T-helper 17 cell (primary cell): Measurements from ENCODE around the gene ZSCAN5A. TPM values are rescaled to one million over a fixed set of nuclear protein-coding genes. Genes with fewer than 3 reads are reported as not detected.
"Not testable (repeated sequence)": the region's sequence is repeated elsewhere in the genome, so short reads cannot be mapped to it uniquely, and the experiment has no call there.

Experiments
- ATAC-seq: fragments of 150-1000 bp; cut with Tn5 transposase; 2 replicates; pipeline ENCODE4 v1.10.0; 2021; ENCODE audit warnings: mild to moderate bottlenecking, moderate library complexity
- DNase-seq, 3 donors: peaks; one replicate each; pipeline versions ENCODE4 v3.0.0 to v3.0.0-alpha.2; 2020 to 2021
- H3K9me3 ChIP-seq: one replicate; pipeline ENCODE4 v1.7.0; 2013; ENCODE audit warnings: low read length, mild to moderate bottlenecking; ENCODE audit not compliant: control insufficient read depth, poor library complexity, severe bottlenecking
- H3K27ac Mint-ChIP-seq: one replicate; pipeline ENCODE4 v1.8.0; 2022; ENCODE audit warnings: mild to moderate bottlenecking, moderate library complexity, mixed read lengths
- H3K27me3 Mint-ChIP-seq: one replicate; pipeline ENCODE4 v1.8.0; 2022; ENCODE audit warnings: mixed read lengths
- H3K36me3 Mint-ChIP-seq: one replicate; pipeline ENCODE4 v1.8.0; 2022; ENCODE audit warnings: low read depth, mixed read lengths
- H3K4me1 Mint-ChIP-seq: one replicate; pipeline ENCODE4 v1.8.0; 2022; ENCODE audit warnings: mild to moderate bottlenecking, mixed read lengths
- H3K4me3 Mint-ChIP-seq: one replicate; pipeline ENCODE4 v1.8.0; 2022; ENCODE audit warnings: mild to moderate bottlenecking, moderate library complexity, mixed read lengths
- total RNA-seq, 4 donors: library from RNA in 2 of 4; stranded (reverse) in 2 of 4; gene quantifications; one replicate each; pipeline ENCODE4 v1.2.3 and lab custom pipeline; 2022 to 2026

ZSCAN5A gene
- total RNA-seq, 2 donors from 2014 or later: 9.1 to 11.1 TPM

DNA sequence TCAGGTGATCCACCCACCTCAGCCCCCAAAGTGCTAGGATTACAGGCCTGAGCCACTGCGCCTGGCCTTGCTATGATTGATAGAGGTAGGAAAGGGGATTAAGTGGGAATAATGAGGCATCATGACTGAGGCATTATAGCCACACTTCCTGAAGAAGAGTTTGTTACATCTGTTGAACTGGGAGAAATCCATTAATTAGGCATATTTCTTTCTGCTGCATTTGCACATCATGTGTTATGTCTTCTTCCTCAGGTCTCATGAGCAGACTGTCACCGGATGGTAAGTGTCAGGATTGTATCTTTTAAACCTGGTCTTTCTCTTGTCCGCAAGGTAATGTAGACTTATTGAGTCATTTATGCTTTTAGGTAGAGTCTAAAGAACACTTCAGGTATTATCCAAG, 29.9 kb downstream of the ZSCAN5A start:
- DNase-seq: no peak
- no peak for ATAC-seq
- H3K27ac Mint-ChIP-seq: no peak overlapping the region
- H3K36me3 Mint-ChIP-seq: no peaks in the 10 kb centered on the region
- no peak overlapping the region for H3K4me3 Mint-ChIP-seq
- H3K27me3 Mint-ChIP-seq: no peaks in the 10 kb centered on the region
- no peaks in the 10 kb centered on the region for H3K4me1 Mint-ChIP-seq
- H3K9me3 ChIP-seq: no peaks in the 10 kb centered on the region

DNA sequence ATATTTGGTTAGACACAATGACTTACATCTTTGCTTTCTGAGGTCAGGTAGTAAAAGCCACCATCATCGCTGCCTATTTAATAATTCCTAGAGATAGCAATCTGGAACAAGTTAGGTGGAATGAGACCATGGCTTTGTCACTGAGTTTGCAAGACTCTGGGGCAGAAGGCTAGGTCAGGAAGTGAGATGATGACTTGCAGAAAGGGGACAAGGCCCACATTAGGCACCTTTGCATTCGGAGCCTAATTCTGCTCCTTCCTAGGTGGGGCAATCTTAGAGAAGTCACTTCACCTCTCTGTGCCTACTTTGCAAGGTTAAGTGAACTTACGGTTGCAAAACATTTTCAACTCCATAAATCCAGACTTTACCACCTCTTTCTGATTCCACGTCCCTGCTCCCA, 31.8 kb downstream of the ZSCAN5A start:
- Mint-ChIP-seq H3K27me3 (no peaks in the 10 kb centered on the region), H3K4me3 (no peak overlapping the region), H3K36me3 (peaks cover 2% of the 10 kb centered on the region), H3K27ac (no peak overlapping the region), H3K4me1 (no peaks in the 10 kb centered on the region)
- DNase-seq: no peak
- no peak for ATAC-seq
- H3K9me3 ChIP-seq: no peaks in the 10 kb centered on the region

DNA sequence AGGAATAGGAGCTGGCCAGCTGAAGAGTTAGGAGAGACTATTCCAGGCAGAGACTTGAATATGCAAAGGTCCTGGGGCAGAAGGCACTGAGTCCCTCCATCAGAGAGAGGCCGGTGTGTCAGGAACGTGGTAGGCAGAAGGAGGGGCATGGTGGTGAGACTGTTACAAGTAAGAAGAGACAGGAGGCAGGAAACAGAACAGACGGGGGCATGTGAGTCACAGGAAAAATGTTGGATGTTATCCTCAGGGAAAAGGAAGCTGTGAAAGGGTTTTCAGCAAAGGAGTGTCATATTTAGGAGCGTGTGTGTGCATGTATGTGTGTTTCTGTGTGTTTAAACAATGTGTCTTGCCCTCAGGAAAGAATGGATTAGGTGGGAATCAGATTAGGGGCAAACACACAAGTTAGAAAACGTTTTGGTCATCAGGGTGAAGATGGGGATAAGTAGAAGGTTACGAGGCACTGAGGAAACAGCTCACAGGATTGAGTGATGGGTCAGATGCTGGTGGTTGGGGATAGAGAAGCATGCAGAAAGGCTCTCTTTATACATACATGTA, 41.0 kb downstream of the ZSCAN5A start:
- H3K27me3 Mint-ChIP-seq: no peaks in the 10 kb centered on the region
- no peaks in the 10 kb centered on the region for H3K9me3 ChIP-seq
- peaks cover 4% of the 10 kb centered on the region for H3K4me1 Mint-ChIP-seq
- peak overlapping the region; percentile 51 for H3K27ac Mint-ChIP-seq
- DNase-seq: no peak
- no peak for ATAC-seq
- peaks cover 8% of the 10 kb centered on the region for H3K36me3 Mint-ChIP-seq
- H3K4me3 Mint-ChIP-seq: no peak overlapping the region

DNA sequence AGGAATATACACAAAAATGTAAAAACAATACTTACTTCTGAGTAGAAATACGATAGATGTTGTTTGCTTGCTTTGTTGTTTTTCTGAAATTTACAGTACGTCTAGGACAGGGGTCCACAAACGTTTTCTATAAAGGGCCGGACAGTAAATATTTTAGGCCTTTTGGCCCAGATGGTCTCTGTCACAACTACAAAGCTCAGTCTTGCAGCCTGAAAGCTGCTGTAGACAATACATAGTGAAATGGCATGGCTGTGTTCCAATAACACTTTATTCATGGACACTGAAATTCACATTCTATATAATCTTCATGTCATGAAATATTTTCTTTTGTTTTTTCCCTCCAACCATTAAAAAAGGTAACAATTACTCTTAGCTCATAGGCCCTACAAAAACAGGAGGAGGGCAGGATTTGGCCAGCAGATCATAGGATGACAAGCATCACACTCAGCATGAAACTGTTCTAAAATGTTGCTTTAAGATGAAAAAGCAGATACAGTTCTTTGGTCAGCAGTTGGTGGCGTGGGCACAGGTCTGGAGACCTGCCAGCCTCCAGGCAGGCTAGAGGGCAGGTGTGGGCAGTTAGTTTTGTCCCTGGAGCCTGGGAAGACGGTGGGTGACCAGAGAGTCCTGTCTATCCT, 42.4 kb downstream of the ZSCAN5A start, which contains the start of gene EDDM13:
TSS of gene EDDM13 (plus strand) at position 588 of the 638 bp plus-strand sequence. CDS start 87 bp downstream, outside the sequence.
- H3K9me3 ChIP-seq: no peaks in the 10 kb centered on the region
- ATAC-seq: no peak
- Mint-ChIP-seq H3K4me1 (peaks cover 4% of the 10 kb centered on the region), H3K27ac (peak within 1 kb of the TSS; percentile 51), H3K4me3 (no peak within 1 kb of the TSS), H3K36me3 (peaks cover 6% of the 10 kb centered on the region), H3K27me3 (no peaks in the 10 kb centered on the region)
- no peak for DNase-seq

DNA sequence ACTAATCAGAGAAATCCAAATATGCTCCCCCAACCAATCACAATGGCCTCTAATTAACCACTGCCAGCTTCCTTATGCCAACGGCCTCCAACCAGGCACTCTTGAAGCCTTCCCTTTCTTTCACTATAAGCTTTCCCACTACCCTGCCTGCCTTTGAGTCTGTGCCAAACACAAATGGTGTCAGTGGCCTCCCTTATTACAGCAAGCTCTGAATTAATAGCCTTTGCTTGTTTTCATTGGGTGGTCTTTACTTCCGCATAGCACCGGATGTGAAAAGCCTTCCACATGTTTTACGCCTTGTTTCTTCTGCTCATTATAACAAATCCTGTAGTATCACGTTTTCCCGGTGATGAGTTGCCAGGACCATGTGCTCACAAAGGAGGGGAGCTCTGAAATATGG, 43.5 kb downstream of the ZSCAN5A start:
- peaks cover 6% of the 10 kb centered on the region for H3K36me3 Mint-ChIP-seq
- H3K9me3 ChIP-seq: no peaks in the 10 kb centered on the region
- no peak for ATAC-seq

DNA sequence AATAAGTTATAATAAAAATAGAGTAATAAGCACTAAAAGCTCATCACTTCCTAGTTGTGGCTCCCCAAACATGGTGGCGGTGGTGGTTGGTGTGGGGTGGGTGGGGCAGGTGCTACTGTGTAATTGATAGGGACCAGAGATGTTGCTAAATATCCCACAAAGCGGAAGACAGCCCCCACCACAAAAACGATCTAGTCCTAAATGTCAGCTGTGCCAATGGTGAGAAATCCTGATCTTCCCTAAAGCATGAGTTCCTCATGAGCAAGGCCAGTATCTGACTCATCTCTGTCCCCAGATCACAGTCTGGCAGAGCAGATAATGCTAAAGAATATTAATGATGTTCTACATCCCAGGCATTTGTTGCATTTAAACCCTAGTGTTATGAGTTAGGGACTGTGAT, 44.0 kb downstream of the ZSCAN5A start:
- H3K4me3 Mint-ChIP-seq: no peak overlapping the region
- no peaks in the 10 kb centered on the region for H3K9me3 ChIP-seq
- DNase-seq (no peak), ATAC-seq (peak; percentile 36)
- H3K36me3 Mint-ChIP-seq: peaks cover 6% of the 10 kb centered on the region
- peaks cover 4% of the 10 kb centered on the region for H3K4me1 Mint-ChIP-seq
- no peak overlapping the region for H3K27ac Mint-ChIP-seq
- no peaks in the 10 kb centered on the region for H3K27me3 Mint-ChIP-seq

More for the DNA sequence above, 43.5 kb downstream of the ZSCAN5A start:
- Mint-ChIP-seq H3K27me3 (no peaks in the 10 kb centered on the region), H3K4me3 (no peak overlapping the region), H3K4me1 (peaks cover 4% of the 10 kb centered on the region), H3K27ac (no peak overlapping the region)
- no peak for DNase-seq

DNA sequence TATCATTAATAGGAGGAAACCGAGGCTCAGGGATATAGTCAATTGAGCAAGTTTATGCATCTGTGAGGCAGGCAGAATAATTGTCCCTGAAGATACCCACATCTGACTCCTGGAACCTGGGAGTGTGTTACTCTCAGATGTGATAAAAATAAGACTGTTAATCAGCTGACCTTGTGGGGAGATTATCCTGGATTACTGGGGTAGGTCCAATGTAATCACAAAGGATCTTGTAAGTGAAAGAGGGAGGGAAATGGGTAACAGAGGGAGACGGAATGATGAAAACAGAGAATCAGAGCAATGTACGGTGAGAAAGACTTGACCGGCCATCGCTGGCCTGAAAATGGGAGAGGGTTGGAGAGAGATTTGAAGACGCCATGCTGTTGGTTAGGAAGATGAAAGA, 45.3 kb downstream of the ZSCAN5A start:
- H3K4me3 Mint-ChIP-seq: no peak overlapping the region
- H3K4me1 Mint-ChIP-seq: peaks cover 8% of the 10 kb centered on the region
- no peaks in the 10 kb centered on the region for H3K27me3 Mint-ChIP-seq
- H3K27ac Mint-ChIP-seq: no peak overlapping the region
- ATAC-seq: no peak
- peaks cover 6% of the 10 kb centered on the region for H3K36me3 Mint-ChIP-seq
- no peak for DNase-seq
- H3K9me3 ChIP-seq: no peaks in the 10 kb centered on the region

DNA sequence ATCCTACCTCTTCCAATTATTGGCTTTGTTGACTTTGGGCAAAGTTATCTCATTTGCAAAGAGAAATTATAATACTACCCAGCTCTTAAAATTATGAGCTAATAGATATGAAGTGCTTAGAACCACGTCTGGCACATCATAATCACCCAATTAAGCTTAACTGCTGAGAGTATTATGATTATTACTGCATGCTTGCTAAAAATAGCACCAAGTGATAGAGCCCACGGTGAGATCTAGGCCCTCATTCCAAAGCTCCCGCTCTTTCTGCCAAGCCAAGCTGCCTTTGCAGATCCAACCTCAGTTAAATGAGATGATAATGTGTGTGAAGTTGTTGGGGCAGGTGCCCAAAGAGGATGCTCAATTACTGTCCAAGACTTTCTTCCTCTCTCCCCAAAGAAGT, 48.6 kb downstream of the ZSCAN5A start:
- H3K9me3 ChIP-seq: no peaks in the 10 kb centered on the region
- no peaks in the 10 kb centered on the region for H3K36me3 Mint-ChIP-seq
- H3K27me3 Mint-ChIP-seq: no peaks in the 10 kb centered on the region
- ATAC-seq (no peak), DNase-seq (no peak)
- H3K4me1 Mint-ChIP-seq: peaks cover 8% of the 10 kb centered on the region
- no peak overlapping the region for H3K4me3 Mint-ChIP-seq
- H3K27ac Mint-ChIP-seq: no peak overlapping the region

DNA sequence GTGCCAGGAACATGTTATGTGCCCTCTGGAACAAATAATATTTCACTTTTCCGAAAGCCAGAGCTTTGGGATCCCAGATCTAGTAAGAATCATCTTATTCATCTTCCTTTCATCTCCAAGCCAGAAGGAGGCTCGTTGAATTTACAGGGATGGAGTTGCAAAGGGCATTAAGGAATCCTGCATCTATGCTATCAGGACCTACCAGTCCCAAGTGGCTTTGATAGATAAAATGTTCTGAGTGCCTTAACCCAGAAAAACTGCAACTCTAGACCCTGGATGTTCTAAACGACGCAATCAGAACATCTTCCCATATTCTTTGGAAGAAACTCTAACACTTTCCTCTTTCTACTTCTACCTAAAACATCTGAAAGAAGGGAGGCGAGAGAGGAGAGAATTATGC, 51.3 kb downstream of the ZSCAN5A start:
- no peak for DNase-seq
- Mint-ChIP-seq H3K4me3 (no peak overlapping the region), H3K4me1 (peaks cover 5% of the 10 kb centered on the region), H3K27ac (no peak overlapping the region), H3K36me3 (no peaks in the 10 kb centered on the region), H3K27me3 (no peaks in the 10 kb centered on the region)
- H3K9me3 ChIP-seq: no peaks in the 10 kb centered on the region
- no peak for ATAC-seq

DNA sequence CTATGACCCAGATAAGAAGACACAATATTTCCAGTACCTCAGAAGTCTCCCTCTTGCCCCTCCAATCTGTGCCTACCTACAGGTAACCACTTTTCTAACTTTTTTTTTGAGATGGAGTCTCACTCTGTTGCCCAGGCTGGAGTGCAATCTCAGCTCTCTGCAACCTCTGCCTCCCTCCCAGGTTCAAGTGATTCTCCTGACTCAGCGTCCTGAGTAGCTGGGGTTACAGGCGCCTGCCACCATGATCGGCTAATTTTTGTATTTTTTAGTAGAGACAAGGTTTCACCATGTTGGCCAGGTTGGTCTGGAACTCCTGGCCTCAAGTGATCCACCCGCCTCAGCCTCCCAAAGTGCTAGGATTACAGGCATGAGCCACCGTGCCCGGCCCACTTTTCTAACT, 52.7 kb downstream of the ZSCAN5A start:
- not testable (repeated sequence) for H3K27me3 Mint-ChIP-seq, H3K4me3 Mint-ChIP-seq, ATAC-seq, H3K9me3 ChIP-seq, H3K36me3 Mint-ChIP-seq, H3K4me1 Mint-ChIP-seq, H3K27ac Mint-ChIP-seq, DNase-seq

DNA sequence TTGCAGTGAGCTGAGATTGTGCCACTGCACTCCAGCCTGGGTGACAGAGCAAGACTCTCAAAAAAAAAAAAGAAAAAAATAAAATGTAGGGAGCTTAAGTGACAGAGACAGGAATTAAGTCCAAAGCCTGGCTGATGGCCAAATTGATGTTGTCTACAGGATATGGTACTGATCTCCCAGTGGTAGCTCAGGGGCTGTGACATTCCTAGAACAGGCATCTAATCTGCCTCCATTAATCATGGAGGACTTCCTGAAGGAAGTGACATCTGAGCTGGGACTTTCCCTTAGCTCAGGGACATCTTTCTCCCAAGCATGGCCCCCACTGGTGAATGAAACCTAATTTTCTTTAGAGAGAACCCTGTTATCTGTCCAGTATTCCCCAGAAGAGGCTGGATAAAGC, 53.5 kb downstream of the ZSCAN5A start:
- no peak for DNase-seq
- no peaks in the 10 kb centered on the region for H3K27me3 Mint-ChIP-seq
- no peaks in the 10 kb centered on the region for H3K36me3 Mint-ChIP-seq
- H3K9me3 ChIP-seq: no peaks in the 10 kb centered on the region
- no peak overlapping the region for H3K27ac Mint-ChIP-seq
- H3K4me1 Mint-ChIP-seq: peaks cover 7% of the 10 kb centered on the region
- no peak overlapping the region for H3K4me3 Mint-ChIP-seq
- ATAC-seq: no peak

DNA sequence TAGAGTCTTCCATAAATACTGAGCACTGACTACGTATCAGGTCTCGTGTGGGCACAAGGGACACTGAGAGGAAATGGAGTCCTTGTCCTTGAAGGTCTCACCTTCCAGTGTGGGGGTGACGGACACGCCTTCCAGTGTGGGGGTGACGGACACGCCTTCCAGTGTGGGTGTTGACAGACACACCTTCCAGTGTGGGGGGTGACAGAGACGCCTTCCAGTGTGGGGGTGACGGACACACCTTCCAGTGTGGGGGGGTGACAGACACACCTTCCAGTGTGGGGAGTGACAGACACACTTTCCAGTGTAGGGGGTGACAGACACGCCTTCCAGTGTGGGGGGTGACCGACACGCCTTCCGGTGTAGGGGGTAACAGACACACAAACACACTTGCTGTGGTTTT, 56.4 kb downstream of the ZSCAN5A start:
- Mint-ChIP-seq H3K27ac (no peak overlapping the region), H3K27me3 (no peaks in the 10 kb centered on the region), H3K4me1 (peaks cover 7% of the 10 kb centered on the region), H3K4me3 (no peak overlapping the region), H3K36me3 (no peaks in the 10 kb centered on the region)
- no peaks in the 10 kb centered on the region for H3K9me3 ChIP-seq
- no peak for DNase-seq
- no peak for ATAC-seq

DNA sequence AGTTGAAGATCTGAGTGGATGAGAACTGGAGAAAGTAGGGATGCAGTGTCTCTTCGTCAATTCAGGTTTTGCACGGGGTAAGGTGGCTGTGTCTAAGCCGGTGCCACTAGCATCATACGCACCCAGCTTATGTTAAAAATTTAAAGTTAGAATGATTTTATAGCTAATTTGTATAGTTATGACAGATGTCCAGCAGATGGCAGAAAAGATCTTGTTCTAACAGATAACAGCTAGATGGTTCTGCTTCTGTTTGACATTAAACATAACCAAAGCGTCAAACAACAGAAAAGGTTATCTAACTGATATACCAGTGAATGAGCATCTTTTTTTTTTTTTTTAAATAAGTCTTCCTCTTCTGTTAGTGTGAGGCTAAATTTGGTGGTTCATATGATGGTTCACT, 60.9 kb downstream of the ZSCAN5A start:
- ATAC-seq (no peak), DNase-seq (no peak)
- H3K36me3 Mint-ChIP-seq: no peaks in the 10 kb centered on the region
- H3K27ac Mint-ChIP-seq: no peak overlapping the region
- peaks cover 7% of the 10 kb centered on the region for H3K4me1 Mint-ChIP-seq
- H3K27me3 Mint-ChIP-seq: no peaks in the 10 kb centered on the region
- no peaks in the 10 kb centered on the region for H3K9me3 ChIP-seq
- no peak overlapping the region for H3K4me3 Mint-ChIP-seq
